ENCODE results near the gene PSMC5.
"Not testable (repeated sequence)": the region's sequence is repeated elsewhere in the genome, so short reads cannot be mapped to it uniquely, and the experiment has no call there.

The PSMC5 gene

DNA sequence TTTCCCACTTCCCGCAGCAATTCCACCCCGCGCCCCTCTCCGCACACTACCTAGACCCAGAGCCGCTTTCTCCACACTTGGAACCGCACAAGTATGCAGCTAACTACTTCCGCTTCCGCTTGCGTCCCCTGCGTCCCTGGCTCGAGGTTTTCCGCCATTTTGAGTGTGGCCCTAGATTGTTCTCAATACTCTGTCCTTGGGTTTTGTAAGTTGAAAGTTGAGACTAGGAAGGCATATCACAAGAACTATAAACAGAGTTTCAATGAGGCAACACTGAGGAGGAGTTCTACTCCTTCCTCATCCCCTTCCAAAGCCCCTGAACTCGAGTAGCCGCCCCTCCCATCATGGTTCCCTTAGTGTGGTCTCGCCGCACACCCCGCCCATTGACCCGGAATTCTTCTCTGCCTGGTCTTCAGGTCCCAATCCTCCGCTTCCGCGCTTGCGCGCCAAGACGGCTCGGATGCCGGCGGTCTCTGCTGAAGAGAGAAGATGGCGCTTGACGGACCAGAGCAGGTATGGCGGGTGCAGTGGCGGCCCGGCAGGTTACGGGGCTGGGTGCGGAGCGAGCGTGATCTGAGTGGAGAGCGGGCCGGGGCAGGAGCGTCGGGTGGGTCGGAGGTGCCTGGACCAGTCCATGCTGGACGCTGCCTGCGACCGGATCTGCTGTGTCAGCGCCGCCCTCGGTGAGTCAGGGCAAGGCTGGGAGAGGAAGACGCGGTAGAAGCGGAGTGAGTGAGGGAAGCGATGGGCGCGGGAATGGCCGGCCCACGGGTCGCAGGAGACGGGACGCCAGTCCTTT, at the start of gene PSMC5, which contains the start of gene FTSJ3:
TSS of gene PSMC5 (plus strand) at position 430 of the 799 bp plus-strand sequence. CDS start at position 490, 60 bp downstream.
TSS of gene FTSJ3 (minus strand) at position 662 of the 799 bp plus-strand sequence. CDS start 761 bp downstream, outside the sequence.
- peak within 1 kb of the TSS; percentile 79 for H3K4me3 ChIP-seq (ENCODE audit: low read depth, low read length)
- peak; percentile 81 for DNase-seq (ENCODE audit: low read depth)

DNA sequence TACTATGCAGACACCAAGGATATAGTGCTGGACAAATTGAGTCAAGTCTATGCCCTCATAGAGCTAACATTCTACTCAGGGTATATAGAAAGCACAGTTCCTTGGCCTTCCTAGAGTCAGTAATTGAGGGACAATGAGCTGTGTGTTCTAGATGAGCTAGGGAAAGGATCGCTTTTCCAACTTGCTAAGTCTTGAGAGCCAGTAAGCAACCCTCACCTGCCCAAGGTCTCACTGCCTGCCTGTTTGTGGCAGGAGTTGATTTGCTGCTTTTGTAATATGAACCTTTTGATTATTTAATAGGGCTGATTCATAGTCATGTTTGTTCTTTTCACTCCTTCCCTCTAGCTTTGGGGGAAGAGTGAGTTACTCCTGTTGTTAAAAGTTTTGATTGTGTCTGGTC, 46.7 kb upstream of the PSMC5 start:
- DNase-seq (ENCODE audit: low read depth), result no peak
- H3K4me3 ChIP-seq (ENCODE audit: low read depth, low read length), result no peak overlapping the region

DNA sequence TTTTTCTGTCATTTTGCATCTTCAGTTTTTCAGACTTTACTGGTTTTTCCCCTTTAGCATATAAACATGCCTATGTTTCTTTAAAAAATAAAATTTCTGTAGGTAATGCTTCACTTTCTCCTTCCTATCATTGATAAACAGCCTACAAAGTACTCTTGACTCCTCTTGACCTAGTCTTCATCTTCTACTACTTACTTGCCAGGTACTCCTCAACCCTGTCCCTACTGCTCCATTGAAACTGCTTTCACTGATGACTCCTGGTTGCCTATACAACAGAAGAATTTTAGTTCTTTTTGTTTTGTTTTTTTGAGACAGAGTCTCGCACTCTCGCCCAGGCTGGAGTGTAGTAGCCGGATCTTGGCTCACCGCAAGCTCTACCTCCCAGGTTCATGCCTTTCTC, 46.3 kb upstream of the PSMC5 start:
- H3K4me3 ChIP-seq (ENCODE audit: low read depth, low read length), result no peak overlapping the region
- DNase-seq (ENCODE audit: low read depth), result no peak

DNA sequence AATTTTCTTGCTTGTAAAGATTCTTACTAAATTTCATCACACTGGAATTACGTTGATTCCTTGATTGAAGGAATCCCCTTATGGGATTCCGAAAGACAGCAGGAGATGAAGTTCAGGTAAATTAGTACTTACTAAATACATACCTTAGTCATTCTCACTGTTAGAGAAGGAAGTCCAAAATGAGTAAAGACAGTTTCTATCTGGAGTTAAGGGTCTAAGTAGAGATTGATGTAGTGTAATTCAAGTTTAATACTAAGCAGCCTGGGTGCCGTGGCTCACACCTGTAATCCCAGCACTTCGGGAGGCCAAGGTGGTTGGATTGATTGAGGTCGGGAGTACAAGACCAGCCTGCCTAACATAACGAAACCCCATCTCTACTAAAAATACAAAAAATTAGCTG, 43.7 kb upstream of the PSMC5 start:
- DNase-seq (ENCODE audit: low read depth), result no peak
- no peak overlapping the region for H3K4me3 ChIP-seq (ENCODE audit: low read depth, low read length)

DNA sequence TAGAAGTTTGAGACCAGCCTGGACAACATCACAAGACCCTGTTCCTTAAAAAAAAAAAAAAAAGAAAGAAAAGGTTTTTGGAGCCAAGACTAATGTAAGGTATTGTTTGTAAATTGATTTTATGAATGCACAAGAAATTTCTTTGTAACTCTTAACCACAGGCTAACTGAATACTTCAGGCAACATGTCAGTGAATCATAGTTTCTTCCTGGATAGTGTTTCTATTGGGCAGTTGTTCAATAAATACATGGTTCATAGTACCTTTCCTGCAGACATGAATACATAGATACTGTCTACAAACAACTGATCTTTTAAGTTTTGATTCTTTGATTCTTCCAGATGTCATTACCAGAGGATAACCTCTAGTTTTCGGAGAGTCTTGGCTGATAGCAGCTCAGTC, 41.7 kb upstream of the PSMC5 start:
- H3K4me3 ChIP-seq (ENCODE audit: low read depth, low read length), result no peak overlapping the region
- no peak for DNase-seq (ENCODE audit: low read depth)

DNA sequence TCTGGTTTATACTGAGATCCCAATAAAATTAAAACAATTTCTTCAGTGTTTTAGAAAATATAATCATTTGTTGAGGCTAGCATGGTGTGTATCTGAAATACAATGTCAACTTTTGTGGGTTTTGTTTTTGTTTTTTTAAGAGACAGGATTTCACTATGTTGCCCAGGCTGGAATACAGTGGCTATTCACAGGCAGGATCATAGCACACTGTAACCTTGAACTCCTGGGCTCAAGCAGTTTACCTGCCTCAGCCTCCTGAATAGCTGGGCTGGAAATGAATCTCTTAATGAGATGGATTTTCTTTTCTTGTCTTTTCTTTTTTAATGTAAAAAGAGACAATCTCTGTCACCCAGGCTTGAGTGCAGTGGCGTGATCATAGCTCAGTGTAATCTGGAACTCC, 41.1 kb upstream of the PSMC5 start:
- no peak overlapping the region for H3K4me3 ChIP-seq (ENCODE audit: low read depth, low read length)

DNA sequence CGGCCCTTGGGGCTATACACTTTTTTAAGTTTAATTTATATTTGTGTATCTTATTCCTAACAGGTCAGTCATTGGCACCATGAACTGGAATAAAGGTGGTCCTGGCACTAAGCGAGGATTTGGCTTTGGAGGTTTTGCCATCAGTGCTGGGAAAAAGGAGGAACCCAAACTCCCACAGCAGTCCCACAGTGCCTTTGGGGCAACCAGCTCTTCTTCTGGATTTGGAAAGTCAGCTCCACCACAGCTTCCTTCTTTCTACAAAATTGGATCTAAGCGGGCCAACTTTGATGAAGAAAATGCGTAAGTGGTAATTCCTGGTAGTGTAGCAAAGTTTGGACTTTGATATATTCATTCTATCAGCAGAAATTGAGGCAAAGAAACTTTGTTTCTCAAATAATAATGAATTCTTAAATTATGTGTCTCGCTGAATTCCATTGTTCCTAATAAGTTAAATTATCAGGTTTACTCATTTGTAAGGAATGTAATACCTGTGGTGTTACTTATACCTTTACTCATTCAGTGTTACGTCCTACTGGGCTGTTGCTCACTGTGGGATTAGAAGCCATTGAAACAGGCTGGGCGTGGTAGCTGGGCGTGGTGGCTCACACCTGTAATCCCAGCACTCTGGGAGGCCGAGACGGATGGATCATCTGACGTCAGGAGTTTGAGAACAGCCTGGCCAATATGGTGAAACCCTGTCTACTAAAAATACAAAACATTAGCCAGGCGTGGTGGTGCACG, 40.1 kb upstream of the PSMC5 start:
- DNase-seq (ENCODE audit: low read depth), result no peak
- no peak overlapping the region for H3K4me3 ChIP-seq (ENCODE audit: low read depth, low read length)

More for the DNA sequence above, 41.1 kb upstream of the PSMC5 start:
- no peak for DNase-seq (ENCODE audit: low read depth)

DNA sequence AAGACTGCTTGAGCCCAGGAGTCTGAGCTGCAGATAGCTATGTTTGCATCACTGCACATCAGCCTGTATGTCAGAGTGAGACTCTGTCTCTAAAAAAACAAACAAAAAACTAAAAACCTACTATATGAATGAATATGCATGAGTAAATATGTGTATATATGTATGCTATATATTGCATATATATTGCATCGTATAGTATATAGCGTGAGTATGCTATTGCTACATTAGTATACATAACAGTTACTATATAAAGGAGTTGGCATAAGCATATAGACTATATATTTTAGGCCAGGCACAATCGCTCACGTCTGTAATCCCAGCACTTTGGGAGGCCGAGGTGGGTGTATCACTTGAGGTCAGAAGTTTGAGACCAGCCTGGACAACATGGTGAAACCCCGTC, 37.2 kb upstream of the PSMC5 start:
- H3K4me3 ChIP-seq (ENCODE audit: low read depth, low read length), result no peak overlapping the region
- no peak for DNase-seq (ENCODE audit: low read depth)

DNA sequence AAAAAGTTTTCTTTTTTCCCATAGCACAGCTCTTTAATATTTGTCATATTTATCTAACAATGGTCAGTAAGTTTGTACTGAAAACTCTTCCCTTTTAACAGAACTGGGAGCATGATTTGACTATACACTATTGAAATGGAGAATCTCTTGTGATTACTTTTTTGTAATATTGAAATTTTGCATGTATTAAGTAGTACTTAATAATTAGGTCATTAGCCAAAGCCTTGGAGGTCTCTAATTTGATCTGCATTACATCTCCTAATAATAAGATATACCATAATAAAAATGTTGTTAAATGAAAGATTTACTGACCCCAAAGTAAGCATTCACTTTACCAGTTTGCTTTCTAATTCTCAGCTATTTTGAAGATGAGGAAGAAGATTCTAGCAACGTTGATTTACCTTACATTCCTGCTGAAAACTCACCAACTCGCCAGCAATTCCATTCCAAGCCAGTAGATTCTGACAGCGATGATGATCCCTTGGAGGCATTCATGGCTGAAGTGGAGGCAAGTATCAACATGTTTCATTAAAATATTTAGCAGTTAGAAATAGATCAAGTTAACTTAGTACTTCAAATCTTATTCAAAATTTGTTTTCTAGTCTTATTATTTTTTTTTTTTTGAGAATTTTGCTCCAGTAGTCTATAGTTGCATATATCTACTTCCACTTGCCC, 35.0 kb upstream of the PSMC5 start:
- no peak for DNase-seq (ENCODE audit: low read depth)
- H3K4me3 ChIP-seq (ENCODE audit: low read depth, low read length), result no peak overlapping the region

DNA sequence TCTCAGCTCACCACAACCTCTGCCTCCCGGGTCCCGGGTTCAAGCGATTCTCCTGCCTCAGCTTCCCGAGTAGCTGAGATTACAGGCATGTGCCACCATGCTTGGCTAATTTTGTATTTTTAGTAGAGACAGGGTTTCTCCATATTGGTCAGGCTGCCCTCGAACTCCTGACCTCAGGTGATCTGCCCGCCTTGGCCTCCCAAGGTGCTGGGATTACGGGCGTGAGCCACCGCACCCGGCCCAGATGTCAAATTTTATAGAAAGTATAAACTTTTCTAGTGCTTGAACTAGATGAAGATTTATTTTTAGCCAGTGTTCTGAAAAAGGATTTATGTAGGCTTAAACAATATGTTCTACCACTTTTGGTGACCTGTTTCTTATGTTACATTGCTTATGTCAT, 30.9 kb upstream of the PSMC5 start:
- not testable (repeated sequence) for H3K4me3 ChIP-seq (ENCODE audit: low read depth, low read length); DNase-seq (ENCODE audit: low read depth)

DNA sequence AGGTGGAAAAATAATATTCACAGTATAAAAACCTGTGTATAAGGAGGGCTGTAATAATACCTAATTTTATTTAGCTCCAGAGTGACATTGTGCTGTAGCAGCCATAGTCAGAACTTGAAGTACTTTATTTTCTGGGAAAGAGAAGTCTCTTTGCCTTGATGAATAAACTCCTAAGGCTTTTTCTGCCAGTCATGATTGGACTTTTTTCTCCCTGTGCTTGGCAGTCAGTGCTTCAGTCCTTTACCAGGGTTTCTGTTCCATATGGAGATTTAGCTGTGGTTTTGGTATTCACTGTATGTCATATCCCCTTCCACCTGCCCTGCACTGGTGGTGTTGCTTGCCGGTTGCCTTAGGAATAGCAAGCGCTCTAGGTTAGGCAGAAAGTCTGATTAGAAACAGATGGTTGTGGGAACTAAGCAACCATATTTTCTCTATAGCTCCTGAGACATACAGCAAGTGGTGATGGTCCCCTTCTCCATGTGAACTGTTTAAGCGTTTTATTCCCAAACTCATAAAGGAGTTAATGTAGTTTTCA, 28.6 kb upstream of the PSMC5 start:
- H3K4me3 ChIP-seq (ENCODE audit: low read depth, low read length), result no peak overlapping the region
- DNase-seq (ENCODE audit: low read depth), result no peak

DNA sequence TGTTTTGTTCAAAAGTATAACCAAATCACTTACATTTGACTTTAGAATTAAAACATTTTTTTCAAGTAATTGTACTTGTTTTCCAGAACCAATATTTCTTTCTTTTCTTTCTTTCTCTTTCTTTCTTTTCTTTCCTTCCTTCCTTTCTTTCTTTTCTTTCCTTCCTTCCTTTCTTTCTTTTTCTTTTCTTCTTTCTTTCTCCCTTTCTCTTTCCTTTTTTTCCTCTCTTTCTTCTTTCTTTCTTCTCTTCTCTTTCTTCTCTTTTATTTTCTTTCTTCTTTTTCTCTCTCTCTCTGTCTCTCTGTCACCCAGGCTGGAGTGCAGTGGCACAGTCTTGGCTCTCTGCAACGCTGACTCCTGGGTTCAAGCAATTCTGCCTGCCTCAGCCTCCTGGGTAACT, 26.4 kb upstream of the PSMC5 start:
- H3K4me3 ChIP-seq (ENCODE audit: low read depth, low read length), result no peak overlapping the region
- no peak for DNase-seq (ENCODE audit: low read depth)

DNA sequence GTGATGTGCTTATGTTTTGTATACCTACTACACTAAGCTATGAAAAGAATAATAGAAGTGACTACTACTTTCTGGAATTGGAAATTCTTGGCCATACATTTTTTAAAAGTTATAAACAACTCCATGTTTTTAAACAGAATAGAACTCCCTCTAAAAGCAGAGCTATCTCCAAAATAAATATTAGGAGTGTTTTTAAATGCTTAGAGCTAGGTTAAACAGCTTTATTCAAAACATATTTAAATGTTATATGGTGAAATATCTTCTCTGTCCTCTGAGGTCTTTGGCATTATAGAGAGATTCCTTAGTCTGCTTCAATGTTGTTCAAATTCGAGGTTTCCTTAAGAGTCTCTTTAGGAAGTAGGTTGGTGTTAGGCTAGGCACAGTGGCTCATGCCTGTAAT, 22.9 kb upstream of the PSMC5 start:
- H3K4me3 ChIP-seq (ENCODE audit: low read depth, low read length), result no peak overlapping the region
- no peak for DNase-seq (ENCODE audit: low read depth)

DNA sequence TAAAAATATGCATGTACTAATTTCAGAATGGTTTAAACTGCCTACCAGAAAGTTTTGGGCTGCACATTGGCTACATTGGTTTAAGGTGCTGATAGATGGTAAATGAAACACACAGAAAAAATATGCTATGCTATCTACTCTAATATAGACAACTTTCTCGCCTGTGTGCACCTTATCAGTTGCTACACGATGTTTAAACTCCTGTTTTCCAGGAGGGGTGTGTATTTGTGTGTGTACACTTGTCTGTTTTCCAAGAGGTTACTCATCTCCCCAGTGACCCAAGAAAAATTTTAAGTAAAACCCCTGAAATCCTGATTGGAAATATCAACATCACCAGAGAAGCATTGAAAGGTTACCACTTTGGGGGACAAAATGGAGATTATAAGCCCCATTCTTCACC, 21.6 kb upstream of the PSMC5 start:
- DNase-seq (ENCODE audit: low read depth), result no peak
- no peak overlapping the region for H3K4me3 ChIP-seq (ENCODE audit: low read depth, low read length)

DNA sequence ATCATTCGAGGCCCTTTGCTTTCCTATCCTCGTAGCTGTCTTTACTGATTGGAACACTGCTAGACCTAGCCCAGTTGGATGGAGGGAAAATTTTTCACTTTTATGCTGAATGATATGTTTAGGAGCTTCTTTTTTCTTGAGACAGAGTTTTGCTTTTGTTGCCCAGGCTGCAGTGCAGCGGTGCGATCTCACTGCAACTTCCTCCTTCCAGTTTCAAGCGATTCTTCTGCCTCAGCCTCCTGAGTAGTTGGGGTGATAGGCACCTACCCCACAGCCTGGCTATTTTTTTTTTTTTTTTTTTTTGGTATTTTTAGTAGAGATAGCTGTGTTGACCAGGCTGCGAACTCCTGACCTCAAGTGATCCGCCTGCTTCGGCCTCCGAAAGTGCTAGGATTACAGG, 17.3 kb upstream of the PSMC5 start:
- no peak for DNase-seq (ENCODE audit: low read depth)
- no peak overlapping the region for H3K4me3 ChIP-seq (ENCODE audit: low read depth, low read length)

DNA sequence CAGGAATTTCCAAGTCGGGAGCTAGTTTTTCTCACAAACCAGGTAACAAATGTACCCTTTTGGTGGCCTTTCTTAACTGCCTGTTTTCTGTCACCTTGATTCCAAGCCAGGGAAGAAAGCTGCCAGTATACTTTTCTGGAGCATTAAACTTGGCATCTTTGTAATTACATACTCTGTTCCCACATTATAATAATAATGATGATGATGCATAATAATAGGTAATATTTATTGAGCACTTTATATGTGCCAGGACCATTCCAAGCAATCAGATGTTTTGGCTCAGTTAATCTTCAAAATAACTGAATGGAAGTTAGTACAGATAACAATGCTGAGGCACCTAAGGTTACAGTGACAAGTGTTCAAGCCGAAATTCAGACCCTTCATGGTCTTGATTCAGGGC, 11.1 kb upstream of the PSMC5 start:
- DNase-seq (ENCODE audit: low read depth), result no peak

DNA sequence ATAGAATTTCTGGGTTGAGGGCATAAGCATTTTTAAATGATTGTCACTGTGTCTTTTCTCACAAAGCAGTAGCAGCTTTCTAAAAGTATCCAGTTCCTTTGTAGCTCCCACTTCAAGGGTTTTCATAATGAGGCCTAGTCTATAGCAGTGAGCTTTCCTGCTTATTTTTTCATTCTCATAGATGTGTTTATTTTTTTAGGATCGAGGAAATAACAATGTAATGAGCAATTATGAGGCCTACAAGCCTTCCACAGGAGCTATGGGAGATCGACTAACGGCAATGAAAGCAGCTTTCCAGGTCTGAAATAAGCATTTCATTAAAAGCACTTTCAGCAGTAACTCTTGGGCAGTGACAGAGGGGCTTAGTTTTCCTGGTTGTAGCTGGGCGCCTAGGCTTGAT, 10.6 kb upstream of the PSMC5 start:
- no peak for DNase-seq (ENCODE audit: low read depth)
- H3K4me3 ChIP-seq (ENCODE audit: low read depth, low read length), result no peak overlapping the region

More for the DNA sequence above, 11.1 kb upstream of the PSMC5 start:
- H3K4me3 ChIP-seq (ENCODE audit: low read depth, low read length), result no peak overlapping the region

DNA sequence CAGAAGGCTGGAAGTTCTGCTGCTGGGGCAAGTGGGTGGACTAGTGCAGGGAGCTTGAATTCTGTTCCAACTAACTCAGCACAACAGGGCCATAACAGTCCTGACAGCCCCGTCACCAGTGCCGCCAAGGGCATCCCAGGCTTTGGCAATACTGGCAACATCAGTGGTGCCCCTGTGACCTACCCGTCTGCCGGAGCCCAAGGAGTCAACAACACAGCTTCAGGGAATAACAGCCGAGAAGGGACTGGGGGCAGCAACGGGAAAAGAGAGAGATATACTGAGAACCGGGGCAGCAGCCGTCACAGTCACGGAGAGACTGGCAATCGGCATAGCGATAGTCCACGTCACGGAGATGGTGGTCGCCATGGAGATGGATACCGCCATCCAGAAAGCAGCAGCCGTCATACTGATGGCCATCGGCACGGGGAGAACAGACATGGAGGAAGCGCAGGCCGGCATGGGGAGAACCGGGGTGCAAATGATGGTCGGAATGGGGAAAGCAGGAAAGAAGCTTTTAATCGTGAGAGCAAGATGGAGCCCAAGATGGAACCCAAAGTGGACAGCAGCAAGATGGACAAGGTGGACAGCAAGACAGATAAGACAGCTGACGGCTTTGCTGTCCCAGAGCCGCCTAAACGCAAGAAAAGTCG, 9.4 kb upstream of the PSMC5 start:
- no peak for DNase-seq (ENCODE audit: low read depth)
- no peak overlapping the region for H3K4me3 ChIP-seq (ENCODE audit: low read depth, low read length)

DNA sequence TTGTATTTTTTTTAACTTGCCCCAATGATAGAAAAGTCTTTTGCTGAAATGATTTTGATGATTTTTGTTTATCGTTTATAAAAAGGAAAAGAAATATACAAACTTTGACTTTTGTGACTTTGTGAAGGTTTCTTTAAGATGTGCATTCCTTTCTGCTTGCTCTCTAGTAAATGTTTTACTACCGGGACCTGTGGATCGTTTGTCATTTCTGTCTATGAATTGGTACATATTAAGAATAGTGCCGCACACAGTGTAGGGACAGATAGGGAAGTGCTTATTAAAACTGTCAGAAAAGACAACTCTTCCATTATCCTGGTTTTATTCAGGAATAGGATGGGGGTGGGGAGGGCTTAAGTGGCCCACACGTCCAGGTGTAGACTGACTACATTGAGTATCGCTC, 8.1 kb upstream of the PSMC5 start:
- no peak for DNase-seq (ENCODE audit: low read depth)
- no peak overlapping the region for H3K4me3 ChIP-seq (ENCODE audit: low read depth, low read length)
